ENCODE measurements around the gene ZNF576.
"Not testable (repeated sequence)": the region's sequence is repeated elsewhere in the genome, so short reads cannot be mapped to it uniquely, and the experiment has no call there.

ZNF576 gene

GRCh38 chr19:43598445-43599240 is 2.2 kb downstream of the ZNF576 start:
- no peaks in the 10 kb centered on the region for H3K27me3 ChIP-seq (ENCODE audit: control insufficient read depth in 5 of 5, insufficient read depth in 4 of 5, low read length in 5 of 5)
- H3K36me3 ChIP-seq (ENCODE audit: control insufficient read depth in 5 of 5, insufficient read depth in 5 of 5, low read length in 5 of 5) = peaks cover 0 to 50% (median 37%) of the 10 kb centered on the region in 5 donors
- H3K27ac ChIP-seq (ENCODE audit: low read depth, low read length) = no peak overlapping the region
- H3K9me3 ChIP-seq (ENCODE audit: control insufficient read depth in 5 of 5, low read length in 5 of 5) = no peaks in the 10 kb centered on the region
- no peak overlapping the region for H3K4me3 ChIP-seq (ENCODE audit: low read depth in 1 of 5, low read length in 5 of 5)
- peaks cover 8 to 45% (median 38%) of the 10 kb centered on the region in 5 donors for H3K4me1 ChIP-seq (ENCODE audit: control insufficient read depth in 5 of 5, insufficient read depth in 5 of 5, low read length in 5 of 5)
- H3K9ac ChIP-seq (ENCODE audit: low read length in 5 of 5) = no peak overlapping the region

DNA sequence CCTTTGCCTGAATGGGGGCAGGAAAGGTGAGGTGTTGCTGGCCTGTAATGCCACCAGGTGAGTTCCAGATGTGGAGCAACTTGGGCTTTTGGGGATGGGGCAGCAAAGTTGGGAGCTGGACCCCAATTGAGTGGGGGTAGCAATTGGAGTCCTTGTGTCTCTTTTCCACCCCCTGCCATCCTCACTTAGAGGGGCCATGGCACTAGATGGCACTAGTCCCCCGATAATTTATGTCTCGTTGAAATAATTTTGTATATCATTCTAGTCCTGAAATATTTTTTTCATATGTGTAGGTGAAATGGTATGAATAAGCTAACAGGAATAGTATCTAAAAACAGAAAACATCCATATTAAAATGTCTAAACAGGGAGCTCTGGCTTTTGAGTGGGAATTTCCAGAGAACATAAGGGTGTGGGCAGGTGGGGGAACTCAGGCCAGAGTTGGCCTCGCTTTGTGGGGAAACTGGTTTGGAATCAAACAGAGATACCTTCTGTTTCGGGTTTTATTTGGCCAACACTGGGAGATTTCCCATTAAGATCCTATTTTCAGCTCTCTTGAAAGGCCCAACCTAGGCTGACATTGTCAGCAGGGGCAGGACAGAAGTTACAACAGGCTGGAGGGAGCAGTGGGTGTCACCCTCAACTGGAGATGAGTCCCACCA is 3.4 kb downstream of the ZNF576 start:
- peak overlapping the region in 2 of 5 donors; percentile 17 to 30 for H3K9ac ChIP-seq (ENCODE audit: low read length in 5 of 5)
- H3K9me3 ChIP-seq (ENCODE audit: control insufficient read depth in 5 of 5, low read length in 5 of 5) = no peaks in the 10 kb centered on the region
- no peak overlapping the region for H3K4me3 ChIP-seq (ENCODE audit: low read depth in 1 of 5, low read length in 5 of 5)
- H3K4me1 ChIP-seq (ENCODE audit: control insufficient read depth in 5 of 5, insufficient read depth in 5 of 5, low read length in 5 of 5) = peaks cover 8 to 34% (median 27%) of the 10 kb centered on the region in 5 donors
- no peaks in the 10 kb centered on the region for H3K27me3 ChIP-seq (ENCODE audit: control insufficient read depth in 5 of 5, insufficient read depth in 4 of 5, low read length in 5 of 5)
- H3K36me3 ChIP-seq (ENCODE audit: control insufficient read depth in 5 of 5, insufficient read depth in 5 of 5, low read length in 5 of 5) = peaks cover 0 to 47% (median 33%) of the 10 kb centered on the region in 5 donors
- H3K27ac ChIP-seq (ENCODE audit: low read depth, low read length) = no peak overlapping the region

GRCh38 chr19:43600326-43600725 is 3.9 kb downstream of the ZNF576 start:
- H3K4me3 ChIP-seq (ENCODE audit: low read depth in 1 of 5, low read length in 5 of 5); H3K27me3 ChIP-seq (ENCODE audit: control insufficient read depth in 5 of 5, insufficient read depth in 4 of 5, low read length in 5 of 5); H3K9me3 ChIP-seq (ENCODE audit: control insufficient read depth in 5 of 5, low read length in 5 of 5); H3K9ac ChIP-seq (ENCODE audit: low read length in 5 of 5); H3K27ac ChIP-seq (ENCODE audit: low read depth, low read length): not testable (repeated sequence)
- Histone ChIP-seq H3K36me3 (ENCODE audit: control insufficient read depth in 5 of 5, insufficient read depth in 5 of 5, low read length in 5 of 5) (peaks cover 0 to 47% (median 33%) of the 10 kb centered on the region in 5 donors), H3K4me1 (ENCODE audit: control insufficient read depth in 5 of 5, insufficient read depth in 5 of 5, low read length in 5 of 5) (peaks cover 8 to 28% (median 21%) of the 10 kb centered on the region in 5 donors)

- no peak overlapping the region for H3K4me3 ChIP-seq (ENCODE audit: low read depth in 1 of 5, low read length in 5 of 5)
- H3K4me1 ChIP-seq (ENCODE audit: control insufficient read depth in 5 of 5, insufficient read depth in 5 of 5, low read length in 5 of 5) = no peaks in the 10 kb centered on the region
- H3K36me3 ChIP-seq (ENCODE audit: control insufficient read depth in 5 of 5, insufficient read depth in 5 of 5, low read length in 5 of 5) = peaks cover 0 to 33% (median 25%) of the 10 kb centered on the region in 5 donors
- no peak overlapping the region for H3K27ac ChIP-seq (ENCODE audit: low read depth, low read length)
- peak overlapping the region in 1 of 5 donors; percentile 30 for H3K9ac ChIP-seq (ENCODE audit: low read length in 5 of 5)
- no peaks in the 10 kb centered on the region for H3K9me3 ChIP-seq (ENCODE audit: control insufficient read depth in 5 of 5, low read length in 5 of 5)
- H3K27me3 ChIP-seq (ENCODE audit: control insufficient read depth in 5 of 5, insufficient read depth in 4 of 5, low read length in 5 of 5) = no peaks in the 10 kb centered on the region
Observed at GRCh38 chr19:43605875-43606568, 9.6 kb downstream of the ZNF576 start.

- Histone ChIP-seq H3K4me1 (ENCODE audit: control insufficient read depth in 5 of 5, insufficient read depth in 5 of 5, low read length in 5 of 5) (no peaks in the 10 kb centered on the region), H3K9ac (ENCODE audit: low read length in 5 of 5) (no peak overlapping the region), H3K4me3 (ENCODE audit: low read depth in 1 of 5, low read length in 5 of 5) (no peak overlapping the region), H3K36me3 (ENCODE audit: control insufficient read depth in 5 of 5, insufficient read depth in 5 of 5, low read length in 5 of 5) (peaks cover 0 to 34% (median 22%) of the 10 kb centered on the region in 5 donors), H3K9me3 (ENCODE audit: control insufficient read depth in 5 of 5, low read length in 5 of 5) (no peaks in the 10 kb centered on the region), H3K27me3 (ENCODE audit: control insufficient read depth in 5 of 5, insufficient read depth in 4 of 5, low read length in 5 of 5) (no peaks in the 10 kb centered on the region), H3K27ac (ENCODE audit: low read depth, low read length) (no peak overlapping the region)
Observed at GRCh38 chr19:43606569-43607229, 10.3 kb downstream of the ZNF576 start.

DNA sequence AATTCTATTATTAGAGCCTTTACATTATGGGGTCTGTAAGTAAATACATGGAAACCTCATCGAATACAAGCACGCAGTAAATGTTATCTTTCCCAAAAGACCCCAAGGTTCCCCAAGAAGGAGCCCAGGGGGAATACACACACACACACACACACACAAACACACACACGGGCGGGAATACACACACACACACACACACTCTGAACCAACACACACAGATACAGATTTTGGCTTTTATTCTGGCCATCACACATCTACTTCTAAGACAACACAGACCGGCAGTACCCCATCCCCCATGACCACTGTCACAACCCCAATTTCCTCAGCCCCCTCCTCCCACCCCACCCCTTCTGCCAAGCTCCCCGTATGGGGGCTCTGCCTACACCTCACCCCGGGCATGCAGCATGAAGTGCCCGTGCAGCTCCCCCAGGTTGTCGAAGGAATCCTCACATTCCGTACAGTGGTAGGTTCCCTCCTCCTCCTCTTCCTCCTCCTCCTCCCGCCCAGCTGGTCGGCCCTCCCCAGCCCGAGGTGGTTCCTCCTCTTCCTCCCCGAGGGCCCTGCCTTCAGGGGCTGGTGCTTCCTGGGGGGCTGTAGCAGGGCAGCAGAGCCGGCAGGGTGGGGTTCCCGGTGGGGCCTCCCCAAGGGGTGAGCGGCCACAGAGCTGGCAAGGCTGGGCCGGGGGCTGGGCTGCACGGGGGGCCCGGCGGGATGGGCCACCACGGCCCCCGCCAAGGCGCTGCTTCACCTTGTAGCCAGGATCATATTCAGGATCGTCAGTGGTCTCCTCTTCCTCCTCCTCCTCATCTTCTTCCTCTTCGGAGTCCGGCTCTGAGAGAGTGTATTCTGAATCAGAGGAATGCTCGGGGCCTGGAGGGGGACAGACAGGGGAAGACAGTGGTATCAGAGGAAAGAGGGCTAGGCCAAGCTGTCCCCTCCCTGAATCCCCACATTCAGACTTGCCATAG is 11.1 kb downstream of the ZNF576 start:
- Histone ChIP-seq H3K9me3 (ENCODE audit: control insufficient read depth in 5 of 5, low read length in 5 of 5) (no peaks in the 10 kb centered on the region), H3K36me3 (ENCODE audit: control insufficient read depth in 5 of 5, insufficient read depth in 5 of 5, low read length in 5 of 5) (peaks cover 0 to 35% (median 24%) of the 10 kb centered on the region in 5 donors), H3K4me1 (ENCODE audit: control insufficient read depth in 5 of 5, insufficient read depth in 5 of 5, low read length in 5 of 5) (no peaks in the 10 kb centered on the region), H3K4me3 (ENCODE audit: low read depth in 1 of 5, low read length in 5 of 5) (no peak overlapping the region), H3K27me3 (ENCODE audit: control insufficient read depth in 5 of 5, insufficient read depth in 4 of 5, low read length in 5 of 5) (no peaks in the 10 kb centered on the region), H3K27ac (ENCODE audit: low read depth, low read length) (no peak overlapping the region), H3K9ac (ENCODE audit: low read length in 5 of 5) (no peak overlapping the region)

DNA sequence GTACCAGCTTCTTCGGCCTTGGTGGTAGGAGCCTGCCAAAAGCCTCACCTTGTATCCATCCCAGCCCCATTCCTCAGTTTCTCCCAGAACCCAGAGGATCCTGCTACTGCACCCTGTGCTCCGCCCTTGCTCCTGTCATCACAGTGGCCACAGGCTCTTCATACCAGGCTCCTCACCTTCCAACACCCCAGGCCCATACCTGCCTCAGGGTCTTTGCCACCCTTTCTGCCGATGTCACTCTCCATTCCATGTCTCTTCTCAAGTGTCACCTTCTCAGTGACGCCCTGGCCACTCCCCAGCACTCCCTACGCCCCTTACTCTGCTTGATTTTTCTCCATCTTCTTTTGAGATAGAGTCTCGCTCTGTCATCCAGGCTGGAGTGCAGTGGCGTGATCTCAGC is 13.5 kb downstream of the ZNF576 start:
- Histone ChIP-seq H3K4me3 (ENCODE audit: low read depth in 1 of 5, low read length in 5 of 5) (no peak overlapping the region), H3K9ac (ENCODE audit: low read length in 5 of 5) (no peak overlapping the region), H3K9me3 (ENCODE audit: control insufficient read depth in 5 of 5, low read length in 5 of 5) (no peaks in the 10 kb centered on the region), H3K36me3 (ENCODE audit: control insufficient read depth in 5 of 5, insufficient read depth in 5 of 5, low read length in 5 of 5) (peaks cover 0 to 45% (median 37%) of the 10 kb centered on the region in 5 donors), H3K27me3 (ENCODE audit: control insufficient read depth in 5 of 5, insufficient read depth in 4 of 5, low read length in 5 of 5) (no peaks in the 10 kb centered on the region), H3K27ac (ENCODE audit: low read depth, low read length) (no peak overlapping the region), H3K4me1 (ENCODE audit: control insufficient read depth in 5 of 5, insufficient read depth in 5 of 5, low read length in 5 of 5) (no peaks in the 10 kb centered on the region)

GRCh38 chr19:43610493-43610892 is 14.1 kb downstream of the ZNF576 start:
- H3K4me3 ChIP-seq (ENCODE audit: low read depth in 1 of 5, low read length in 5 of 5) = no peak overlapping the region
- no peak overlapping the region for H3K27ac ChIP-seq (ENCODE audit: low read depth, low read length)
- H3K36me3 ChIP-seq (ENCODE audit: control insufficient read depth in 5 of 5, insufficient read depth in 5 of 5, low read length in 5 of 5) = peaks cover 0 to 45% (median 37%) of the 10 kb centered on the region in 5 donors
- H3K9me3 ChIP-seq (ENCODE audit: control insufficient read depth in 5 of 5, low read length in 5 of 5) = no peaks in the 10 kb centered on the region
- no peak overlapping the region for H3K9ac ChIP-seq (ENCODE audit: low read length in 5 of 5)
- H3K4me1 ChIP-seq (ENCODE audit: control insufficient read depth in 5 of 5, insufficient read depth in 5 of 5, low read length in 5 of 5) = no peaks in the 10 kb centered on the region
- H3K27me3 ChIP-seq (ENCODE audit: control insufficient read depth in 5 of 5, insufficient read depth in 4 of 5, low read length in 5 of 5) = no peaks in the 10 kb centered on the region

GRCh38 chr19:43611788-43612187 is 15.4 kb downstream of the ZNF576 start, which contains the start of gene SRRM5:
Gene SRRM5, plus strand, starts transcription at chr19:43612088. Its CDS starts 34 bp downstream, at chr19:43612122.
- Histone ChIP-seq H3K9me3 (ENCODE audit: control insufficient read depth in 5 of 5, low read length in 5 of 5) (no peaks in the 10 kb centered on the region), H3K4me1 (ENCODE audit: control insufficient read depth in 5 of 5, insufficient read depth in 5 of 5, low read length in 5 of 5) (no peaks in the 10 kb centered on the region), H3K36me3 (ENCODE audit: control insufficient read depth in 5 of 5, insufficient read depth in 5 of 5, low read length in 5 of 5) (peaks cover 2 to 43% (median 34%) of the 10 kb centered on the region in 5 donors), H3K27ac (ENCODE audit: low read depth, low read length) (no peak within 1 kb of the TSS), H3K4me3 (ENCODE audit: low read depth in 1 of 5, low read length in 5 of 5) (no peak within 1 kb of the TSS), H3K9ac (ENCODE audit: low read length in 5 of 5) (no peak within 1 kb of the TSS), H3K27me3 (ENCODE audit: control insufficient read depth in 5 of 5, insufficient read depth in 4 of 5, low read length in 5 of 5) (no peaks in the 10 kb centered on the region)

Measured in subcutaneous abdominal adipose tissue (tissue), 5 donors.